Omental fat pad (tissue), 4 donors: ENCODE measurements around the gene PINK1. TPM values are rescaled to one million over a fixed set of nuclear protein-coding genes. Genes with fewer than 3 reads are reported as not detected.
A peak's percentile ranks its signal among the peaks of the same experiment; 100 is the strongest.

Source experiments
- ATAC-seq: fragments of 150-250 bp; one replicate; pipeline ENCODE4 v1.9.1; 2016; ENCODE audit warnings: mild to moderate bottlenecking, moderate library complexity; ENCODE audit not compliant: low FRiP score
- DNase-seq: peaks from one replicate; pipeline ENCODE4 v3.0.0-alpha.2; 2019; ENCODE audit warnings: low spot score
- CTCF ChIP-seq, 3 donors: fragments of 450-650 bp; IDR thresholded peaks; one replicate each; pipeline ENCODE4 v1.5.1; 2016 to 2017; ENCODE audit warnings: antibody characterized with exemption in 3 of 3, mild to moderate bottlenecking in 3 of 3, moderate library complexity in 2 of 3
- total RNA-seq, 4 donors: library from RNA; depleted of rRNA; stranded (reverse); fragments of >200 nt; gene quantifications; one replicate each; pipeline ENCODE4 v1.1.0, GENCODE V29; 2016

The PINK1 gene
- total RNA-seq, 4 donors from 2014 or later = 71.9 to 132 (median 111) TPM

DNA sequence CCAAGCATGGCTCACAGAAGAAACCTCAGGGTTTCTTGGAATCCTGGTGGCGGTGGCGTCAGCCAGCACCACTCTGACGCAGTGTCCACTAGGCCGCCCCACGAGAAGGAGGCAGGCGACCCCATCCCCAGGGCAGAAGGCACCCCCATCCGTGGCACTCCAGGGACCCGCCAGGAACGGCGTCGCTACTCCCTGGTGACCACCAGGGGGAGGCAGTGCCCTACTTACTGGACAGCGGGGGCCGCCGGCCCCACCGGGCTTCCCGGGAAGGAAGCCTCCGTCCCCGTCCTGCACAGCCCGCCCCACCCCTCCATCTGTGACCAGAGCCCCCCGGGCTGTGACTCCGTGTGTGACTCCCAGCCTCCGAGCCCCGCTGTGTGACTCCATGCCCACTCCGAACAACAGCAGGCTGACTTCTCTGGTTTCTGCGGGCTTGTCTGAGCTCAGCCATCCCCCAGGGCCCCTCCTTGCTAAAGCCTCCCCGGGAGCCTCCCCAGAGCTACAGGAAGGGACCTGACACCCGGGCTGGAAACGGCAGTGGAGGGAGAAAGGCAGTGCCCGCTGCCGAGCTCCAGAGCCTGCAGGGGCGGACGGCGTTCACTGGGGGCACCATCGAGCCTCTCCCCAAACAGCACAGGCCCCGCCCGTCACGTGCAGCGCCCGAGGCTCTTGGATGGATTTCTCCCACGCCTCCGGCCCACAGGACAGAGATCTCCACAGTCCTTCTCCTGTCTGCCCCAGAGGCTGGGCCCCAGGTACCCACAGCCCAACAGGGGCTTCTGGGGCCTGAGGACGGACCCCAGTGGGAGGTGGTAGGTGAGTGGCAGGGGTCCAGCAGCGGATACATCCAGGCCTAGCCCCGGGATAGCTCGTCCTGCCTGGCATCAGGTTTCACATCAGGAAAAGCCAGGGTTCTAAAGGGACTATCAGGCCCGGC, 63.4 kb downstream of the PINK1 start:
- TF ChIP-seq CTCF (IDR thresholded peaks at IDR 0.05) = peak in 1 of 3 donors; percentile 82
- DNase-seq (peak; percentile 59), ATAC-seq (peak; percentile 89)

DNA sequence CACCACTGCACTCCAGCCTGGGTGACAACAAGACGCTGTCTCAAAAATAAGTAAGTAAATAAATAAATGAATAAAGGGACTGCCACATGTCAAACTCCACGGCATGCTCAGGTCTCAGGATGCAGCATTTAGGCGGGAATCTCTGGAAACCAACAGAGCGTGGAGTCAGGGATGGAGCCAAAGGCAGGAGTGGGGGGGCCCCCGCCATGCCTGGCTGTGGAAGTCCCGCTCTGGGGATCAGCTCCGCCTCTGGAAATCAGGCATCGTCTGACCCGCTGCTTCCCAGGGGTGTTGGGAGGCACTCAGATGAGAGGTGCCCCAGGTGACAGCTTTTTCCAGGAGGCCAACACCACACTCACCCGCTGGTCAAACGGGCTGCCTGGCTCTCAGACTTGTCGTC, 64.3 kb downstream of the PINK1 start:
- no peak for ATAC-seq
- no peak for DNase-seq
- TF ChIP-seq CTCF (IDR thresholded peaks at IDR 0.05) = no peak

- ATAC-seq (no peak), DNase-seq (no peak)
- no peak for TF ChIP-seq CTCF (IDR thresholded peaks at IDR 0.05)
Measured at GRCh38 chr1:20698195-20698910, 65.1 kb downstream of the PINK1 start.

DNA sequence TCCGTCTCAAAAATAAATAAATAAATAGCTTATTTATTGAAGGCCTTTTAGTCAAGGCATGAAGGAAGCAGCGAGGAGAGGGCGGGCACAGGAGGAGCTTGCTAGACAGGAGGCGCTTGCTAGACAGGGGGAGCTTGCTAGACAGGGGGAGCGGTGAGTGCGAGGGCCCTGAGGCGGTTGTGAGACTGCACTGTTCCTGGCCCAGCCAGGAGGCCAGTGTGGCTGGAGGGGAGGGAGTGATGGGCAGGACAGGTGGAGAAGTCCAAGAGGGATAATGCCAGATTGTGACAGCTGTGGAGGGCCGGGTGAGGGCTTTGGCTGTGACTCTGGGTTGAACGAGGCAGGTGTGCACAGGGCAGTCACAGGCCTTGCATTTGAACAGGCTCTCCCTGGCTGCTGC, 66.3 kb downstream of the PINK1 start:
- ATAC-seq = no peak
- DNase-seq = no peak
- TF ChIP-seq CTCF (IDR thresholded peaks at IDR 0.05) = no peak

DNA sequence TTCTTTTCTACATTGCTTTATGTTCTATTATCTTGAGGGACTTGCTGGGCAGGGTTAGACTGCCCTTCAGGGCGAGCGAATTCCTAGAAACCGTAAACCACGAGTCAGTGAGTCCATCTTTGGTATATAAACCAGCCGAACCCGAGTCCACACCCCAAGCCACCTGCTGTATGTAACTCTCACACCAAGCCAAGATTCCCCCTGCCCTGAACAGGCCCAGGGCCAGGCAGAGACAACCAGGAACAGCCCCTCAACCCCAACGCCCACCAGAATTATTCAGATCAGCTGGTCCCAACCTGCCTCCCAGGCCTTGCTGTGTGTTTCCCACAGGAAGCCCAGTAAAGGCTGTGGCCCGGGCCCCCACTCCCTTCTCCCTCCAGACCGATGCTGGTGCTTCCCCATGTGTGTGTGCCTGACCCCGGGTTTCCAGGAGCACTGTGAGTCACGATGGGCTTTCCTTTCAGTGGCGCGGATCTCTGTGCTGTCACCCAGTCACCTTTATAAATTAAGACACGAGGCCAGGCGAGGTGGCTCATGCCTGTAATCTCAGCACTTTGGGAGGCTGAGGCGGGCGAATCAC, 67.5 kb downstream of the PINK1 start:
- TF ChIP-seq CTCF (IDR thresholded peaks at IDR 0.05) = no peak
- DNase-seq (no peak), ATAC-seq (no peak)

Other genes starting within 250 kb of the PINK1 start
- gene CAMK2N1, start 147.2 kb upstream of the PINK1 start, total RNA-seq = 1 to 10 TPM; 4.4 to 6.5 (median 5.4) TPM
- 10 to 100 TPM; 22.1 to 36.4 (median 27.1) TPM for gene MUL1, start 125.3 kb upstream of the PINK1 start, total RNA-seq
- 1 to 10 TPM in 1 of 4 donors, under 1 TPM in 3; 0.31 to 2.2 (median 0.70) TPM for gene FAM43B, start 80.9 kb upstream of the PINK1 start, total RNA-seq
- 10 to 100 TPM in 1 of 4 donors, 1 to 10 TPM in 3; 1.9 to 13.2 (median 2.8) TPM for gene CDA, start 44.4 kb upstream of the PINK1 start, total RNA-seq
- gene DDOST, start 27.9 kb downstream of the PINK1 start, total RNA-seq = 100 to 1,000 TPM; 119 to 155 (median 141) TPM
- gene KIF17, start 84.5 kb downstream of the PINK1 start, total RNA-seq = 10 to 100 TPM in 1 of 4 donors, 1 to 10 TPM in 3; 2.6 to 14.8 (median 4.1) TPM
- 1 to 10 TPM in 1 of 4 donors, under 1 TPM in 2, not detected in 1; 0.25 to 5.8 (median 0.84) TPM for gene SH2D5, start 99.2 kb downstream of the PINK1 start, total RNA-seq
- 100 to 1,000 TPM; 138 to 202 (median 148) TPM for gene HP1BP3, start 153.8 kb downstream of the PINK1 start, total RNA-seq